Testis (tissue), 3 donors: ENCODE data around the gene ADGRD1. TPM values are rescaled to one million over a fixed set of nuclear protein-coding genes. Genes with fewer than 3 reads are reported as not detected.
A peak's percentile ranks its signal among the peaks of the same experiment; 100 is the strongest.

Experiments used
- DNase-seq: peaks from one replicate; pipeline ENCODE4 v3.0.0-alpha.2; 2019
- H3K27ac ChIP-seq, 2 donors: fragments of 200-600 bp; sonication (generic); one replicate each; pipeline ENCODE4 v1.5.1; 2019
- H3K27me3 ChIP-seq: fragments of 200-600 bp; sonication (generic); one replicate; pipeline ENCODE4 v1.5.1; 2019
- H3K36me3 ChIP-seq: fragments of 200-600 bp; sonication (generic); one replicate; pipeline ENCODE4 v1.5.1; 2017; ENCODE audit warnings: low read depth; ENCODE audit errors: missing control alignments
- H3K4me1 ChIP-seq: fragments of 200-600 bp; sonication (generic); one replicate; pipeline ENCODE4 v1.5.1; 2019
- H3K4me3 ChIP-seq, 2 donors: fragments of 200-600 bp; sonication (generic); one replicate each; pipeline ENCODE4 v1.5.1; 2017 to 2019
- H3K9me3 ChIP-seq: fragments of 200-600 bp; sonication (generic); one replicate; pipeline ENCODE4 v1.5.1; 2017
- POLR2A ChIP-seq: fragments of 450-650 bp; IDR thresholded peaks from one replicate; pipeline ENCODE4 v1.6.1; 2017; ENCODE audit warnings: antibody characterized with exemption, mild to moderate bottlenecking, moderate library complexity
- WGBS, 2 donors: methylation state at CpG; one replicate each; pipeline ENCODE4 v1.1.5; 2018; 5-methylcytosine and 5-hydroxymethylcytosine counted together
- intact Hi-C: fragments of 100-400 bp; cut with DNase I; formaldehyde crosslinking; loops from one replicate; pipeline ENCODE4 v1.15.1; 2023; ENCODE audit warnings: low total_unique reads
- polyA plus RNA-seq: library from polyadenylated mRNA; stranded (reverse); fragments of 350-450 nt; fragmentation: Illumina TruSeq; extraction: RNeasy Lipid Tissue Mini Kit (QIAGEN cat#74804); gene quantifications from one replicate; pipeline ENCODE4 v1.2.3, GENCODE V29; 2014; ENCODE audit warnings: low read depth, low replicate concordance; ENCODE audit not compliant: insufficient read depth
- total RNA-seq, 2 donors: library from RNA; depleted of rRNA; stranded (reverse); fragments of >200 nt; gene quantifications; one replicate each; pipeline ENCODE4 v1.2.3, GENCODE V29; 2016
- TF ChIP-seq, protein P1 (sequence below), 3 experiments: fragments of 450-650 bp in 2 of 3; fragments of 200-600 bp in 1 of 3; sonication (generic) in 1 of 3; IDR thresholded peaks; one replicate each; pipeline ENCODE4 v1.5.1; 2016 to 2019; ENCODE audit warnings: antibody characterized with exemption in 3 of 3, mild to moderate bottlenecking in 2 of 3, moderate library complexity in 1 of 3

Gene ADGRD1
- total and polyA plus RNA-seq, 3 donors from 2014 or later, result 27.2 to 43.2 (median 42.8) TPM

DNA sequence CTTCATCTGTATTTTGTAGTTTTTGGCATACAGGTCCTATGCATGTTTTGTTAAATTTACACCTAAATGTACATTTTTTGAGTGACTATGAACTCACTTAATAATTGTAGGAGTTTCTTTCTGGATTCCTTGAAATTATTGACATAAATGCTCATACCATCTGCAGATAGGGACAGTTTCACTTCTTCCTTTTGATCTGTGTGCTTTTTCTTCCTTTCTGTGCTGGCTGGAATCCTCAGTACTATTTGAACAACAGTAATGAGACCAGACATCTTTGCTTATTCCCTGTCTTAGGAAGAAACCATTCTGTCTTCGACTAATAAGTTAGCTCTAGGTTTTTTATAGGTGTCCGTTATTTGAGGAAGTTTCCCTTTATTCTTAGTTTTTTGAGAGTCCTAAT lies 110.3 kb downstream of the ADGRD1 start:
- no peak overlapping the region for H3K27ac ChIP-seq
- WGBS, 2 donors, result 69 to 80% methylated on average over 2 of the region's 2 CpGs
- DNase-seq, result no peak
- TF ChIP-seq POLR2A, result no peak
- TF ChIP-seq, protein P1, sequence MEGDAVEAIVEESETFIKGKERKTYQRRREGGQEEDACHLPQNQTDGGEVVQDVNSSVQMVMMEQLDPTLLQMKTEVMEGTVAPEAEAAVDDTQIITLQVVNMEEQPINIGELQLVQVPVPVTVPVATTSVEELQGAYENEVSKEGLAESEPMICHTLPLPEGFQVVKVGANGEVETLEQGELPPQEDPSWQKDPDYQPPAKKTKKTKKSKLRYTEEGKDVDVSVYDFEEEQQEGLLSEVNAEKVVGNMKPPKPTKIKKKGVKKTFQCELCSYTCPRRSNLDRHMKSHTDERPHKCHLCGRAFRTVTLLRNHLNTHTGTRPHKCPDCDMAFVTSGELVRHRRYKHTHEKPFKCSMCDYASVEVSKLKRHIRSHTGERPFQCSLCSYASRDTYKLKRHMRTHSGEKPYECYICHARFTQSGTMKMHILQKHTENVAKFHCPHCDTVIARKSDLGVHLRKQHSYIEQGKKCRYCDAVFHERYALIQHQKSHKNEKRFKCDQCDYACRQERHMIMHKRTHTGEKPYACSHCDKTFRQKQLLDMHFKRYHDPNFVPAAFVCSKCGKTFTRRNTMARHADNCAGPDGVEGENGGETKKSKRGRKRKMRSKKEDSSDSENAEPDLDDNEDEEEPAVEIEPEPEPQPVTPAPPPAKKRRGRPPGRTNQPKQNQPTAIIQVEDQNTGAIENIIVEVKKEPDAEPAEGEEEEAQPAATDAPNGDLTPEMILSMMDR (IDR thresholded peaks at IDR 0.05), result no peak
- intact Hi-C loops, result no loop called here
- no peaks in the 10 kb centered on the region for H3K9me3 ChIP-seq
- H3K4me3 ChIP-seq, result no peak overlapping the region
- no peaks in the 10 kb centered on the region for H3K27me3 ChIP-seq
- no peaks in the 10 kb centered on the region for H3K4me1 ChIP-seq
- no peaks in the 10 kb centered on the region for H3K36me3 ChIP-seq

DNA sequence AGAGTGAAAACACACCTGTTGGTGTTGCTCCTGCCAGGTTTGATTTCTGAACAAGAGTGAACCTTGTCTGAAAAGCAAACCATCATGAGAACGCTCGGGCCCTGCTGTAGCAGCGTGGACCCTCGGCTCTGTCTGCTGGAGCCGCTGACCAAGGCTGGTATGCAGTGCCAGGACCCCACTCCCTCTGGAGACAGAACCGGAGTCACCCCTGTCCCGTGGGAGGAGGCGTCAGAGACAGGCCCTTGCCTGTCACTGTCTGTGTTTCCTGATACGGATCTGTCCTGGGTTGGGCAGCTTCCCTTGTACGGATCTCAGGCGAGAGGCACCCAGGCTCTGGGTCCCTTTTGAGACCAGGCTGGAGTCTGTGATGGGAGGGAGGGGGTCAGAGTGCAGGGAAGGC lies 111.6 kb downstream of the ADGRD1 start:
- no peaks in the 10 kb centered on the region for H3K36me3 ChIP-seq
- H3K27ac ChIP-seq, result no peak overlapping the region
- TF ChIP-seq POLR2A, result no peak
- TF ChIP-seq, protein P1 (IDR thresholded peaks at IDR 0.05), result no peak
- H3K4me3 ChIP-seq, result no peak overlapping the region
- H3K9me3 ChIP-seq, result no peaks in the 10 kb centered on the region
- H3K4me1 ChIP-seq, result no peaks in the 10 kb centered on the region
- intact Hi-C loops, result no loop called here
- WGBS, 2 donors, result 84 to 93% methylated on average over 7 to 11 of the region's 11 CpGs
- no peaks in the 10 kb centered on the region for H3K27me3 ChIP-seq
- no peak for DNase-seq

DNA sequence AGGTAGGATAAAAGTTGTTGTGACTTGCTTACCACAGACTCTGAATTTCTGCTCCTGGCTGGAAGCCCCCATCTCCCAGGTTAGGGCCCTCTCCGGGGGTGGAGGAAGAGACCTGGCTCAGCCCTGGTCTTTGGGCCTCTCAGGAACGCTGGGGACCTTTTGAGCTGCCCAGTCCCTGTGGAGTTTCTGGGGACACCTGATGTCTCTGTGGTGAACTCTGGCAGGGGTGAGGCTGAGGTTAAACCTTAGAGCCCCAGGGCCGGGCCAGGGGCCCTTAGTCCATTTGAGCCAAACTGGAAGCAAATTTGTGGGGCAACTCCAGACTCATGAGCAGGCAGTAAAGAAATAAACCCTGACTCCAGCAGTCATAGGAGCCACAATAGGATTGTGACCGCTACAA lies 112.1 kb downstream of the ADGRD1 start:
- no peak for DNase-seq
- no peaks in the 10 kb centered on the region for H3K9me3 ChIP-seq
- no peak overlapping the region for H3K27ac ChIP-seq
- no peaks in the 10 kb centered on the region for H3K36me3 ChIP-seq
- no peaks in the 10 kb centered on the region for H3K27me3 ChIP-seq
- whole genome bisulfite sequencing, 2 donors, result 83 to 97% methylated on average over 3 to 4 of the region's 4 CpGs
- intact Hi-C loops, result no loop called here
- no peak for TF ChIP-seq POLR2A
- TF ChIP-seq, protein P1 (IDR thresholded peaks at IDR 0.05), result no peak
- no peak overlapping the region for H3K4me3 ChIP-seq
- no peaks in the 10 kb centered on the region for H3K4me1 ChIP-seq

DNA sequence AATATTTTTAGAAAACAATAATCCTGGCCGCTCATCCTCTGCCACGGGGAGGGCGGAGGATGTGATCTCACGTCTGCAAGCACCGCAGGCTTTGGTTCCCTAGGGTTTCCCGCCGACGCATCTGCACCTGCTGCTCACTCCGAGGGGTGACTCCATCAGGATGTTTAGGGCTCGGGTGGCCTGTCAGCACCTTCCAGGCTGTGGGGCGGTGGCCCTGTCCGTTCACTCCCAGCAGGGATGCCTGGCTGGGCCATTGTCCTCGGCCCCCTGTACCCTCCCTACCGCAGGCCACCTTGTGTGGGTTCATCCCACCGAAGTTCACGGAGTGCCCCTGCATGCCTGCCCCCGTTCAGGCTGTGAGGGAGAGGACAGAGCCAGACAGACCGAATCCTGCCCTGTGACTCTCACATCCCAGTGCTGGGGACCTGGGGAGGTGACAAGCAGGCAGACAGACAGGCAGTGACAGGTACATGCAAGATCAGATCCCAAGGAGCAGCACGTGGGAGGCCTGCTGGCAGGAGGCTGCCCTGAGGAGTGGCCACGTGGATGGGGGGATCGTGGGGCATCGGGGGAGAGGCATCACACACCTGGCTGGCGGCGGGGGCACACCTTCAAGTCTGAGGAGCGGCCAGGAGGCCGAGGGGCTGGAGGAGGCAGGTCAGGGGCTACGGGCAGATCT lies 112.6 kb downstream of the ADGRD1 start:
- WGBS, 2 donors, result 93 to 94% methylated on average over 14 to 27 of the region's 27 CpGs
- no peaks in the 10 kb centered on the region for H3K36me3 ChIP-seq
- no peak overlapping the region for H3K4me3 ChIP-seq
- intact Hi-C loops, result no loop called here
- TF ChIP-seq POLR2A, result no peak
- TF ChIP-seq, protein P1 (IDR thresholded peaks at IDR 0.05), result no peak
- H3K4me1 ChIP-seq, result no peaks in the 10 kb centered on the region
- no peak overlapping the region for H3K27ac ChIP-seq
- peak; percentile 10 for DNase-seq
- H3K9me3 ChIP-seq, result no peaks in the 10 kb centered on the region
- no peaks in the 10 kb centered on the region for H3K27me3 ChIP-seq

DNA sequence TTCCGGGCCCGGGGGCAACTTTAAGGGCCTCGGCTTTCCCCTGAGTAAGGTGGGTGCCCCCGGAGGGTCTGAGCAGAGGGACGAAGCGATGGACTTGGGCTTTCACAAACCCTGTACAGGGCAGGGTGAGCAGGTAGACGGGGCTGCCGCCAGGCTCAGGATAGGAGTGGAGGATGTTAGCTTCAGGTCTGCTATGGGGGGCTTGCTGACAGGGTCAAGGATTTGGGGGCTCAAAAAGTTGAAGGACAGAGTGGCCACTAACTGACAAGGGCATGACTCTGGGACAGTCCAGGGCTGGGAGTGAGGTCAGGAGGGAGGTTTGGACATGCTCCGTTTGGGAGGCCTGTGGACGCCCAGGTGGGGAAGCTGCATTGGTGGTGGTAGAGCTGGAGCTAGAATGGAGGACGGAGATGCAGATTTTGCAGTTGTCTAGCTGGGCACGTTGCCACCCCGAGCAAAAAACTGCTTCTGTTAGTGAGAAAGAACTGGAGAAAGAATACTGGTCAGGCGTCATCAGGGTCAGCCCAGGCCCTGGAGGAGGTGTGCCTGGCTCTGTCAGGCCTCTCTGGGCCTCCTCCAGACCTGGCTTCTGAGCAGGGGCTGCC lies 113.3 kb downstream of the ADGRD1 start:
- no peaks in the 10 kb centered on the region for H3K36me3 ChIP-seq
- intact Hi-C loops, result no loop called here
- DNase-seq, result peak; percentile 18
- WGBS, 2 donors, result 87 to 88% methylated on average over 14 of the region's 14 CpGs
- no peaks in the 10 kb centered on the region for H3K9me3 ChIP-seq
- no peaks in the 10 kb centered on the region for H3K4me1 ChIP-seq
- no peaks in the 10 kb centered on the region for H3K27me3 ChIP-seq
- H3K27ac ChIP-seq, result no peak overlapping the region
- H3K4me3 ChIP-seq, result no peak overlapping the region
- no peak for TF ChIP-seq POLR2A
- TF ChIP-seq, protein P1 (IDR thresholded peaks at IDR 0.05), result no peak
